ENCODE data around the gene PTPRA. TPM values are rescaled to one million over a fixed set of nuclear protein-coding genes. Genes with fewer than 3 reads are reported as not detected.

Gene PTPRA
- total RNA-seq, 1 donor from 2014 or later = 43.6 TPM

DNA sequence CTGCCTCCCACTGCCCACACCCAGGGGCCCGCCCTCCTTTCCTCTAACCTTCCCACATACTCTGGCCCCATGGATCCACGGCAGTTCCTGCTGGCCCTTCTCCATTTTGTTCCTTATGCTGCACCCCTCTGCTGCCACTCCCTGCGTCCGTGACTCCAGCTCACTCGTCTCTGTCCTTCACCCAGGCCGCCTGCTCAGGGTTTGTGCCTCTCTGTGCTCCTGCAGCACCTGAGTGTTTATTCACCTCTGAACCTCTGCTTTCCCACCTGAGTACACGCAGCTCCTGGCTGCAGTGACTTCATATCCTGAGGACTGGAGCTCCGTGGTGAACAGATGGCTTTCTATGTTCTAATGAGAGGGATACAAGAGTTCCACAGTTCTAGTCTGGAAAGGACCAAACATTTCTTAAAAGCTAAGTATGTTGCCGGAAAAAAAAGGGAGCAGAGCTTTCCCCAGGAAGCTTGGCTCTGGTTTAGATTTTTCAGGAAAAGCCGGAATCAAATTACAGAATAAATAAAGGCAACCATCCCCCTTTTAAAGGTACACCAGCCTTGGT, 168.7 kb downstream of the PTPRA start:
- ChIA-PET POLR2A (no interaction called here), CTCF (interaction anchor here (2.2 kb wide), 1 partner anchor 11 kb away, joined by 5 read pairs; no protein-coding TSS in a partner anchor)
- no peak for ATAC-seq (ENCODE audit: low read depth)
- intact Hi-C loops (cut with micrococcal nuclease) = loop anchor here (10.0 kb wide), 1 partner anchor 973 kb away; the partner anchor contains the start of gene RNF24
- H3K36me3 Mint-ChIP-seq (ENCODE audit: low read depth) = peaks cover 36% of the 10 kb centered on the region
- H3K27me3 Mint-ChIP-seq = no peaks in the 10 kb centered on the region
- H3K9me3 Mint-ChIP-seq = no peaks in the 10 kb centered on the region
- no peak overlapping the region for H3K27ac Mint-ChIP-seq
- no peak for DNase-seq
- no peak overlapping the region for H3K4me3 Mint-ChIP-seq
- TF ChIP-seq, protein P1, sequence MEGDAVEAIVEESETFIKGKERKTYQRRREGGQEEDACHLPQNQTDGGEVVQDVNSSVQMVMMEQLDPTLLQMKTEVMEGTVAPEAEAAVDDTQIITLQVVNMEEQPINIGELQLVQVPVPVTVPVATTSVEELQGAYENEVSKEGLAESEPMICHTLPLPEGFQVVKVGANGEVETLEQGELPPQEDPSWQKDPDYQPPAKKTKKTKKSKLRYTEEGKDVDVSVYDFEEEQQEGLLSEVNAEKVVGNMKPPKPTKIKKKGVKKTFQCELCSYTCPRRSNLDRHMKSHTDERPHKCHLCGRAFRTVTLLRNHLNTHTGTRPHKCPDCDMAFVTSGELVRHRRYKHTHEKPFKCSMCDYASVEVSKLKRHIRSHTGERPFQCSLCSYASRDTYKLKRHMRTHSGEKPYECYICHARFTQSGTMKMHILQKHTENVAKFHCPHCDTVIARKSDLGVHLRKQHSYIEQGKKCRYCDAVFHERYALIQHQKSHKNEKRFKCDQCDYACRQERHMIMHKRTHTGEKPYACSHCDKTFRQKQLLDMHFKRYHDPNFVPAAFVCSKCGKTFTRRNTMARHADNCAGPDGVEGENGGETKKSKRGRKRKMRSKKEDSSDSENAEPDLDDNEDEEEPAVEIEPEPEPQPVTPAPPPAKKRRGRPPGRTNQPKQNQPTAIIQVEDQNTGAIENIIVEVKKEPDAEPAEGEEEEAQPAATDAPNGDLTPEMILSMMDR (IDR thresholded peaks at IDR 0.05) = no peak
- H3K4me1 Mint-ChIP-seq = peaks cover 12% of the 10 kb centered on the region

DNA sequence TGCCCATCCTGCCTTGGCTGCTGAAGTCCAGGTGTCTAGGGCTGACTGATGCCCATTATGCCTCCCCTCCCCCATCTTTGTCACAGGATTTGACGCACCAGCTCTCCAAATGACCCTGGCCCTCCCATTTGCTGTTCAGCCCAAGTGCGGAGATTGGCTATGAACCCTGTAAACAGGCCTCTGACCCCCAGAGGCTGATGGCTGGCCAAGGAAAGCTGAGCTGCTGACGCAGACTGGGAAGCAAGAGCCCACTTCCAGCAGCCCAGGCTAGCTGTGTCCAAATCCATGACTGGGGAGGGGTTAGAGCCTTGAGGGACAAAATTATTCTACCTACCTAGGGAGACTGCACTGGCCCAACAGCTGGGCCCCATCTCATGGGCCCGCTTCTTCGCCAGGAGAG, 169.3 kb downstream of the PTPRA start:
- peaks cover 14% of the 10 kb centered on the region for H3K4me1 Mint-ChIP-seq
- H3K27ac Mint-ChIP-seq = no peak overlapping the region
- DNase-seq (no peak), ATAC-seq (ENCODE audit: low read depth) (no peak)
- no peak overlapping the region for H3K4me3 Mint-ChIP-seq
- TF ChIP-seq, protein P1 (IDR thresholded peaks at IDR 0.05) = no peak
- H3K9me3 Mint-ChIP-seq = no peaks in the 10 kb centered on the region
- no peaks in the 10 kb centered on the region for H3K27me3 Mint-ChIP-seq
- intact Hi-C loops (cut with micrococcal nuclease) = loop anchor here (10.0 kb wide), 1 partner anchor 972 kb away; the partner anchor contains the start of gene RNF24
- POLR2A ChIA-PET = no interaction called here
- CTCF ChIA-PET = interaction anchor here (2.2 kb wide), 1 partner anchor 11 kb away, joined by 5 read pairs; no protein-coding TSS in a partner anchor
- H3K36me3 Mint-ChIP-seq (ENCODE audit: low read depth) = peaks cover 30% of the 10 kb centered on the region

DNA sequence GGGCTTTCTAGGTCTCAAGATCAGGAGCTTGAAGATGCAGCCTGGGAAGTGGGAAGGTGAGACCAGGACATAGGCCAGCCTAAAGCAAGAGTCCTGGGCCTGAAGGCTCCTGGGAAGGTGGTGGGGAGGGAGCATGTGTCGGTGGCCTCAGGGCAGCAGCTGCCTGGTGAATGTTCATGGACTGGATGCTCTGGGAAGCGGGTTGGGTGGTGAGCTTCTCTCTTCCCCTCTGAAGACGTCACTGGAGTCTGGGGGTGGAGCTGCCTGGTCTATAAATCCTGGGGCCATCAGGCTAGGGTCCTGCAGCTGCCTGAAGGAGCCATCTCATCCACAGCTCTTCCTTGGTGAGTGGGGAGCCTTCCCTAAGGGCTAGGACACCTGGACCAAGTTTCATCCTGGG, 170.0 kb downstream of the PTPRA start, which contains the start of gene GNRH2:
Gene GNRH2, plus strand, starts transcription at position 301 of the 400 bp plus-strand sequence. CDS start 793 bp downstream, outside the sequence.
- Mint-ChIP-seq H3K27me3 (no peaks in the 10 kb centered on the region), H3K4me3 (peak within 1 kb of the TSS; percentile 84), H3K9me3 (no peaks in the 10 kb centered on the region), H3K27ac (no peak within 1 kb of the TSS), H3K36me3 (ENCODE audit: low read depth) (peaks cover 30% of the 10 kb centered on the region), H3K4me1 (peaks cover 14% of the 10 kb centered on the region)
- ATAC-seq (ENCODE audit: low read depth) (no peak), DNase-seq (no peak)
- ChIA-PET CTCF (no interaction called here), POLR2A (no interaction called here)
- intact Hi-C loops (cut with micrococcal nuclease) = loop anchor here (10.0 kb wide), 1 partner anchor 971 kb away; the partner anchor contains the start of gene RNF24
- TF ChIP-seq, protein P1 (IDR thresholded peaks at IDR 0.05) = no peak

DNA sequence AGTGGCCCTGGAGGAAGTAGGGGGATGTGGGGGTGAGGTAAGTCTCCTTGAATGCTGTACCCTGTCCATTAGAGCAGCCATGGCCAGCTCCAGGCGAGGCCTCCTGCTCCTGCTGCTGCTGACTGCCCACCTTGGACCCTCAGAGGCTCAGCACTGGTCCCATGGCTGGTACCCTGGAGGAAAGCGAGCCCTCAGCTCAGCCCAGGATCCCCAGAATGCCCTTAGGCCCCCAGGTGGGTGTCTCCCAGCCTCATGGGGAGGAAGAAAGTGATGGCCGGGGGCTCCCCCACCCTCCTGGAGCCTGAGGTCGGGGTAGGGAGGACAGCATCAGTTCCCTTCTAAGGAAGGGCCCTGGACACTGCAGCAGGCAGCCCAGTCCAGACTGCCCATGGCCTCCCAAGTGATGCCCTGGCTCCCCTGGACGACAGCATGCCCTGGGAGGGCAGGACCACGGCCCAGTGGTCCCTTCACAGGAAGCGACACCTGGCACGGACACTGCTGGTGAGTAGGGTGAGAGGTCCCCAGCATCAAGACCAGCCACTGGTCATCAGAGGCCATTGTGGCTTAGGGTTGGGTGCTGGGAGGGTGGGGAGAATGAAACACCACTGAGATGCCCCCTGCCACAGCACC, 171.2 kb downstream of the PTPRA start:
- CTCF ChIA-PET = no interaction called here
- peak overlapping the region; percentile 84 for H3K4me3 Mint-ChIP-seq
- no peaks in the 10 kb centered on the region for H3K9me3 Mint-ChIP-seq
- H3K27me3 Mint-ChIP-seq = no peaks in the 10 kb centered on the region
- no peak for DNase-seq
- peak overlapping the region; percentile 89 for H3K27ac Mint-ChIP-seq
- TF ChIP-seq, protein P1 (IDR thresholded peaks at IDR 0.05) = no peak
- POLR2A ChIA-PET = interaction anchor here (1.0 to 2.1 kb wide), 5 partner anchors 11 to 241 kb away, joined by 3 to 5 read pairs (median 4); partner anchors contain the start of gene PTPRA
- intact Hi-C loops (cut with micrococcal nuclease) = loop anchor here (2.0 to 10.0 kb wide), 3 partner anchors 48 to 970 kb away; partner anchors contain the start of gene RNF24
- peaks cover 14% of the 10 kb centered on the region for H3K4me1 Mint-ChIP-seq
- H3K36me3 Mint-ChIP-seq (ENCODE audit: low read depth) = peaks cover 28% of the 10 kb centered on the region
- no peak for ATAC-seq (ENCODE audit: low read depth)

Data from activated B cell treated with CpG ODN at 0.5 μM for 24 hours (primary cell).